Activated gamma-delta T cell treated with anti-CD3 and anti-CD28 coated beads, Interleukin-2, amount 50 U/mL, for 16 hours (primary cell): ENCODE data around the gene SOX1.

Source experiments
- DNase-seq: peaks from one replicate; pipeline ENCODE4 v3.0.0-alpha.2; 2020; ENCODE audit warnings: low read depth

The SOX1 gene

GRCh38 chr13:112058941-112059340 lies 8.0 kb upstream of the SOX1 start:
- DNase-seq, result no peak

DNA sequence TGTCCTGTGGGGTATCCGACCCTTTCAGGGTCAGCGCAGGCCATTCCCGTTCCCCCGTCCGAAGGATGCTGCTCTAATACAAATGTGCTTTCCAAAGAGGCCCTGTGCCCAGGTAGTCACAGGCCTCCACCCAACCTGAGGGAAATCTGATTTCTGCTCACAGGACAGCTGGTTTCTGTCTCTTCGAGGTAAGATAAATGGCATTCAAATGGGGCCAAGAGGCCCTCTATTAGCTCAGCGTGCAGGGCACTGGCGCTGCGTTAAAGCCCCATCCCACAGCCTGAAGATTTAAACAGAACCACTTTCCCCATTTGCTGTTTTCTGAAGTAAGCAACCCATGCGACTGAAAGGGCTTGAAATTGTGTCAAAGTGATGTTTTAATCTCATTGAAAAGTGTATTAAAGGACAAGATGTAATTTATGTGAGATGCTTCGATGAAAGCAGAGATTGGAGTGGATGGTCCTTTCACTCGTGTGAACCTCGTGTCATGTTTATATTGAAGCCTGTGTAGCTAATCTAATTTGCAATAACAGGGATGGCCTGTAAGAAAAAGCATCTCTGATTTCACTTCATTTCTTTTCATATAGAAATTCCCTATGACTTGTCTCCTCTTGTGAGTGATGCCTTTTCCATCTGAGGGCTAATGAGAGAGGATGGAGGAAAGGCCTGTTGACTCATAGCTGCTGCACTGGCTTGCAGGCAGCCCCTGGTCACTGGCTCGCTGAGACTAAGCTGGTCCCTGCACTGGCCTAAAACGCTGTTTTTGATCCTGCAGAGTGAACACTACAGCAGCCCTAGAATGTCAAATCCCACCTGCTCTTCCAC lies 7.3 kb upstream of the SOX1 start:
- DNase-seq, result no peak

GRCh38 chr13:112060282-112060830 lies 6.6 kb upstream of the SOX1 start:
- DNase-seq, result no peak

- DNase-seq, result no peak
Measured at GRCh38 chr13:112060899-112061366, 6.0 kb upstream of the SOX1 start.

GRCh38 chr13:112061367-112062061 lies 5.4 kb upstream of the SOX1 start:
- no peak for DNase-seq

GRCh38 chr13:112062072-112062567 lies 4.8 kb upstream of the SOX1 start:
- DNase-seq, result no peak

GRCh38 chr13:112062571-112063570 lies 4.1 kb upstream of the SOX1 start:
- DNase-seq, result no peak

DNA sequence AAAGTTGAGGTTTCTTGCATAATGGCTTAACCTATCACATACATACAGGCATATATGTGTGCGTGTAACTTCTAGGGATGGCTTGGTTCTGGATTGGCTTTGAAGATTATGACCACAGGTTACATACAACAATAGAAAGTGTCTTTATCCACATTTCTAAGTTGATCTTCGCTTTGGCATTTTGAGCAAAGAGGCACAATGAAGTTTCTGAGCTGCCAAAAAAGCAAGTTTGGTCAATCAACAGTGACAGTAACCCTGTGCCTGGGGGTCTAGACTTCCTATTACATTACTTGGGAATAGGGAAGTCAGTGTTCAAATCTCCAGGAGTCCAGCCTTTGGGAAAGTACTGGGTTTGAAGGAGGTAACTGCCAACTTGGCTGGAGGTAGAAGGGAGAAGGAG lies 3.1 kb upstream of the SOX1 start:
- no peak for DNase-seq

DNA sequence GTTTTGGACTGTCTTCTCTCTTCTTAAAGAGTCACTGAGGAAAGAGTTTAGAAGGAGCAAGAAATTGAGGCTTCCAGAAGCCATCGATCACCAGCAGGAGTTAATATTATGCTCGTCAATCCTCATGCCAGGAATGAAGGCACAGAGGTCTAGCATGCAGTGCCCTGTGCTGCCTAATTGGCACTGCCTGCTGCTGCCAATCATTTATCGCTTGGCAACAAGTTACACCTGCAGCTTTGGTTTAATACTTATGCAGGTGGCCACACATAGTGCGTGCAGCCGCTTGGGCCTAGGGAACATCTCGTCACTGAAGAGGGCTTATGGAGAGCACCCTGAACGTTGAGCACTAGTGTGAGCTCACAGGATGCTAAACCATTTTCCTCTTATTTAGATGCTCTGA lies 2.7 kb upstream of the SOX1 start:
- no peak for DNase-seq

DNA sequence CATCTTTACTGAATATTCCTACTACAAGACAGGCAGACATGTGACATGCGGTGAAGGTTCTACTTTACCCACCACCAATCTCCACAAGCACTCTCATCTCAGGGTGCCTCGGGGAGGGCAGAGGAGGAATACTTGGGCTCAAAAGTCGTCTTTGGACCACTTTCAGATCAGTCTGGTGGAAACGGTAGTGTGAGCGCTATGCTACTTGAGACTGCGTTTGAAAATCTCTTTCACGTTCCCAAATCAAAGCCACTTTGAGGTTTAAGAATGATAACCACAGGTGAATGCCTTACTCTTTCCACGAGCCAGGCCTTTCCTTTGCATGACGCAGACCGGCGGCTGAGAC lies 1.5 kb upstream of the SOX1 start:
- DNase-seq, result no peak

DNA sequence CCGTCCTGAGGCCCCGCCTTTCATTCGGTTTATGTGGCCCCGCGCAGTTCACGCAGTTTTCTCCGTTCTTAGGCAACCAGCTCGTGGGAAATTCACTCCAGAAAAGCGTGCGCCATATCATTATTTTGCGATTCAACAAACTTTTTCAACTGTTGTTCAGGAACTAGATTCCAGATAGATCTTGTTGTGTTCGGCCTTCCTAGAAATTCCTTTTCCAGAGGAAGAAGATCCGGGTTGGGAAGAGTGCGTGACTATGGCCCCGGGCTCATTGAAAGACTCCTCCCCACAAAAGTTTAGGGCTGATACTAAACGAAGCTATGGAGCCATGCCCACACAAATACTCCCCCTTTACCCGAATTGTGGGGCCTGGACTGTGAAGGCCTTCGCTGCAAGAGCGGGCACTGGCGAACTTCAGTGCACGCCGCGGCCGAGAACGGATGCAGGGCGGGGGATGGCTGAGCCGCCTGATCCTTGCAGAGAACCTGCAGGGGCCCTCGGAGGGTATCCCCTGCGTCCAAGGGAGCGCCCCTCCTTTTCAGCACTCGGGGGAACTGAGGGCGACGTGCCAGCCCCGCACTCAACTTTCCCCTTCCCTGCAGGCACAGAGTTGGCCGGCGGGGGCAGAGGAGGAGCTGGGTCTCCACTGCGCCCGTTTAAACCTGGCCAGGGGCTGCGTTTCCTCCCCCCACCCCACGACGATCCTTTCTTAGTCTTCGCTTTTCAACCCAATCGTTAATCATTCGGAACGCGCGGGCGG lies 904 bp upstream of the SOX1 start:
- DNase-seq, result no peak

GRCh38 chr13:112066624-112067004 lies 335 bp upstream of the SOX1 start:
- DNase-seq, result peak; percentile 29

- no peak for DNase-seq
Measured at GRCh38 chr13:112067871-112068539, 1.1 kb downstream of the SOX1 start.

- no peak for DNase-seq
Measured at GRCh38 chr13:112068540-112069060, 1.7 kb downstream of the SOX1 start.

DNA sequence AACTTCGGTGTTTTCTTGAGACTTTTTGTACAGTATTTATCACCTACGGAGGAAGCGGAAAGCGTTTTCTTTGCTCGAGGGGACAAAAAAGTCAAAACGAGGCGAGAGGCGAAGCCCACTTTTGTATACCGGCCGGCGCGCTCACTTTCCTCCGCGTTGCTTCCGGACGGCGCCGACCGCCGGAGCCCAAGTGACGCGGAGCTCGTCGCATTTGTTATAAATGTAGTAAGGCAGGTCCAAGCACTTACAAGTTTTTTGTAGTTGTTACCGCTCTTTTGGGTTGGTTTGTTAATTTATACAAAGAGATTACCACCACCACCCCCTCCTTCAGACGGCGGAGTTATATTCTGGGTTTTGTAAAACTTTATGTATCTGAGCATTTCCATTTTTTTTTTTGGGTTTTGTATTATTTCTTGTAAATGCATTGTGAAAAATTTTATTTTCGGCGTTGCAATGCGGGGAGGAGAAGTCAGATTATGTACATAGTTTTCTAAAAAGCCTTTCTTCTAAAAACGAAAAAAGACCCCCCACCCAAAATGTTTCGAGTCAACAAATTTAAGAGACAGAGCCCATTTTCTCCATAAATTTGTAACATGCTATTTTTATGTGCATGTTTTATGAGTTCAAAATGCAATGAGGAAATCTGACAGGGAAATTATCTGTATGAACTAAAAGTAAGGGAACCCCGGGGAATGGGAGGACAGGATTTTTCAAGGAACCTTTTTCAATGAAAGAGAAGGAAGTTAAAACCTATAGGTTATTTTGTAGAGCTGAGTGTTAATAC lies 2.3 kb downstream of the SOX1 start:
- no peak for DNase-seq

GRCh38 chr13:112069845-112070251 lies 2.9 kb downstream of the SOX1 start:
- DNase-seq, result no peak

GRCh38 chr13:112071102-112071722 lies 4.3 kb downstream of the SOX1 start:
- no peak for DNase-seq

- DNase-seq, result no peak
Measured at GRCh38 chr13:112071723-112072533, 5.0 kb downstream of the SOX1 start.
